Fibroblast of the aortic adventitia (primary cell): Measurements from ENCODE around the gene SLC2A6. TPM values are rescaled to one million over a fixed set of nuclear protein-coding genes. Genes with fewer than 3 reads are reported as not detected.

Source experiments
- DNase-seq: peaks from one replicate; pipeline ENCODE4 v3.0.0-alpha.2; 2010; ENCODE audit warnings: low read depth
- H3K4me3 ChIP-seq: 2 replicates; pipeline ENCODE4 v1.5.1; 2011; ENCODE audit warnings: low read depth, mild to moderate bottlenecking, control low read depth, low read length, moderate library complexity
- CTCF ChIP-seq: IDR thresholded peaks from 2 replicates; pipeline ENCODE4 v1.5.1; 2011; ENCODE audit warnings: mild to moderate bottlenecking, low read length, control low read depth, inconsistent platforms; ENCODE audit not compliant: insufficient read depth
- total RNA-seq: library from RNA; depleted of rRNA; stranded (reverse); fragments of >200 nt; gene quantifications from 2 replicates; pipeline ENCODE4 v1.2.3, GENCODE V29; 2012; ENCODE audit warnings: low replicate concordance

Gene SLC2A6
- 0.74 and 7.3 TPM in 2 replicates for total RNA-seq

- TF ChIP-seq CTCF, result no peak
- peak within 1 kb of the TSS; percentile 74 for H3K4me3 ChIP-seq
- DNase-seq, result peak; percentile 65
Measured at GRCh38 chr9:133478851-133479711, at the start of gene SLC2A6. Gene SLC2A6, minus strand, starts transcription at chr9:133479099. Its CDS starts 40 bp downstream, at chr9:133479059.

- TF ChIP-seq CTCF, result no peak
- no peak for DNase-seq
- no peak overlapping the region for H3K4me3 ChIP-seq
Measured at GRCh38 chr9:133528001-133528875, 49.3 kb upstream of the SLC2A6 start.

GRCh38 chr9:133527444-133527920, 48.6 kb upstream of the SLC2A6 start:
- no peak for TF ChIP-seq CTCF
- no peak overlapping the region for H3K4me3 ChIP-seq
- DNase-seq, result peak; percentile 31

GRCh38 chr9:133526721-133527321, 47.9 kb upstream of the SLC2A6 start:
- TF ChIP-seq CTCF, result no peak
- no peak for DNase-seq

GRCh38 chr9:133525677-133526076, 46.8 kb upstream of the SLC2A6 start:
- no peak for DNase-seq
- no peak overlapping the region for H3K4me3 ChIP-seq
- TF ChIP-seq CTCF, result no peak

More at GRCh38 chr9:133526721-133527321, 47.9 kb upstream of the SLC2A6 start:
- no peak overlapping the region for H3K4me3 ChIP-seq

- no peak within 1 kb of the TSS for H3K4me3 ChIP-seq
- TF ChIP-seq CTCF, result no peak
- no peak for DNase-seq
Measured at GRCh38 chr9:133524679-133525228, 45.9 kb upstream of the SLC2A6 start, which contains the start of gene MYMK. Gene MYMK, minus strand, starts transcription at chr9:133524959. Its CDS starts 115 bp downstream, at chr9:133524844.
